Testis (tissue), 2 donors: ENCODE results near the gene VAV2.

Experiments
- POLR2A ChIP-seq: fragments of 450-650 bp; IDR thresholded peaks from one replicate; pipeline ENCODE4 v1.6.1; 2017; ENCODE audit warnings: antibody characterized with exemption, mild to moderate bottlenecking, moderate library complexity
- TF ChIP-seq, protein P1 (sequence below), 3 experiments: fragments of 450-650 bp in 2 of 3; fragments of 200-600 bp in 1 of 3; sonication (generic) in 1 of 3; IDR thresholded peaks; one replicate each; pipeline ENCODE4 v1.5.1; 2016 to 2019; ENCODE audit warnings: antibody characterized with exemption in 3 of 3, mild to moderate bottlenecking in 2 of 3, moderate library complexity in 1 of 3

DNA sequence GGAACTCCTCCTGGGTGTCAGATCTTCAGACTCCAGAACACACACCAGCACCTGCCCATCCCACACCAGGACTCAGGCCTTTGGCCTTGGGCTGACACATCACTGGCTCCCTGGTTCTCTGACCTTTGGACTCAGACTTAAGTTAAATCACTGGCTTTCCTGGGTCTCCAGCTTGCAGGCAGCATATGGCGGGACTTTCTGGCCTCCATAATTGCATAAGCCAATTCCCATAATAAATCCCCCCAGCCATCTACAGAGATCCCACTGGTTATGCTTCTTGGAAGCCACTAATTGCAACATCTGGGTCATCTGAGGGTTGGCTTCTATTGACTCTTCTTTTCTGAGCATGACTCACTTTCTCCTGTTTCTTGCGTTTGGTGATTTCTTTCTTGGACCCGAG is 173.7 kb downstream of the VAV2 start:
- TF ChIP-seq, protein P1, sequence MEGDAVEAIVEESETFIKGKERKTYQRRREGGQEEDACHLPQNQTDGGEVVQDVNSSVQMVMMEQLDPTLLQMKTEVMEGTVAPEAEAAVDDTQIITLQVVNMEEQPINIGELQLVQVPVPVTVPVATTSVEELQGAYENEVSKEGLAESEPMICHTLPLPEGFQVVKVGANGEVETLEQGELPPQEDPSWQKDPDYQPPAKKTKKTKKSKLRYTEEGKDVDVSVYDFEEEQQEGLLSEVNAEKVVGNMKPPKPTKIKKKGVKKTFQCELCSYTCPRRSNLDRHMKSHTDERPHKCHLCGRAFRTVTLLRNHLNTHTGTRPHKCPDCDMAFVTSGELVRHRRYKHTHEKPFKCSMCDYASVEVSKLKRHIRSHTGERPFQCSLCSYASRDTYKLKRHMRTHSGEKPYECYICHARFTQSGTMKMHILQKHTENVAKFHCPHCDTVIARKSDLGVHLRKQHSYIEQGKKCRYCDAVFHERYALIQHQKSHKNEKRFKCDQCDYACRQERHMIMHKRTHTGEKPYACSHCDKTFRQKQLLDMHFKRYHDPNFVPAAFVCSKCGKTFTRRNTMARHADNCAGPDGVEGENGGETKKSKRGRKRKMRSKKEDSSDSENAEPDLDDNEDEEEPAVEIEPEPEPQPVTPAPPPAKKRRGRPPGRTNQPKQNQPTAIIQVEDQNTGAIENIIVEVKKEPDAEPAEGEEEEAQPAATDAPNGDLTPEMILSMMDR (IDR thresholded peaks at IDR 0.05): no peak
- no peak for TF ChIP-seq POLR2A
